Measurements from ENCODE around the gene MARVELD1. TPM values are rescaled to one million over a fixed set of nuclear protein-coding genes. Genes with fewer than 3 reads are reported as not detected.
A peak's percentile ranks its signal among the peaks of the same experiment; 100 is the strongest.

The MARVELD1 gene
- total and polyA plus RNA-seq, 2 of the 13 experiments (the other 11 are each of a cell fraction or from before 2014, with no cell fraction given), result not detected

GRCh38 chr10:97736902-97737769 lies 23.6 kb downstream of the MARVELD1 start, which contains the start of gene ZFYVE27 (continued):
- TF ChIP-seq, protein P1, sequence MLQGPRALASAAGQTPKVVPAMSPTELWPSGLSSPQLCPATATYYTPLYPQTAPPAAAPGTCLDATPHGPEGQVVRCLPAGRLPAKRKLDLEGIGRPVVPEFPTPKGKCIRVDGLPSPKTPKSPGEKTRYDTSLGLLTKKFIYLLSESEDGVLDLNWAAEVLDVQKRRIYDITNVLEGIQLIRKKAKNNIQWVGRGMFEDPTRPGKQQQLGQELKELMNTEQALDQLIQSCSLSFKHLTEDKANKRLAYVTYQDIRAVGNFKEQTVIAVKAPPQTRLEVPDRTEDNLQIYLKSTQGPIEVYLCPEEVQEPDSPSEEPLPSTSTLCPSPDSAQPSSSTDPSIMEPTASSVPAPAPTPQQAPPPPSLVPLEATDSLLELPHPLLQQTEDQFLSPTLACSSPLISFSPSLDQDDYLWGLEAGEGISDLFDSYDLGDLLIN (CRISPR knock-in tag; IDR thresholded peaks at IDR 0.05; ENCODE audit: borderline replicate concordance), result peak; percentile 78; the same call in 1 of the 2 replicates
- TF ChIP-seq GTF3A (CRISPR knock-in tag; conservative IDR thresholded peaks at IDR 0.05) (no peak), THAP9 (CRISPR knock-in tag; IDR thresholded peaks at IDR 0.05; ENCODE audit: borderline replicate concordance) (peak; percentile 87), HNF4A (CRISPR knock-in tag; IDR thresholded peaks at IDR 0.05) (peak; percentile 92), JUNB (CRISPR knock-in tag; IDR thresholded peaks at IDR 0.05; ENCODE audit: borderline replicate concordance) (peak; percentile 74; the same call in 1 of the 2 replicates), TFDP1 (CRISPR knock-in tag; IDR thresholded peaks at IDR 0.05; ENCODE audit: borderline replicate concordance) (peak; percentile 100), YEATS4 (CRISPR knock-in tag; IDR thresholded peaks at IDR 0.05; ENCODE audit: borderline replicate concordance) (peak; percentile 86), ZNF564 (CRISPR knock-in tag; IDR thresholded peaks at IDR 0.05) (peak; percentile 77), AHDC1 (CRISPR knock-in tag; IDR thresholded peaks at IDR 0.05; ENCODE audit: borderline replicate concordance) (no peak; the same call in 1 of the 2 replicates), ETS1 (CRISPR knock-in tag; IDR thresholded peaks at IDR 0.05) (no peak; the same call in 1 of the 2 replicates), ZNF343 (CRISPR knock-in tag; IDR thresholded peaks at IDR 0.05) (peak; percentile 97), HOXA5 (CRISPR knock-in tag; IDR thresholded peaks at IDR 0.05) (peak; percentile 94), LBX2 (CRISPR knock-in tag; IDR thresholded peaks at IDR 0.05; ENCODE audit: borderline replicate concordance) (peak; percentile 97; the same call in 1 of the 2 replicates), HDAC6 (IDR thresholded peaks at IDR 0.05; ENCODE audit: low read depth, low read length) (no peak)

All from HepG2 (cell line).